ENCODE results near the gene MAPKAPK5. TPM values are rescaled to one million over a fixed set of nuclear protein-coding genes. Genes with fewer than 3 reads are reported as not detected.

The MAPKAPK5 gene
- polyA plus RNA-seq, 1 experiment = 33.5 TPM

DNA sequence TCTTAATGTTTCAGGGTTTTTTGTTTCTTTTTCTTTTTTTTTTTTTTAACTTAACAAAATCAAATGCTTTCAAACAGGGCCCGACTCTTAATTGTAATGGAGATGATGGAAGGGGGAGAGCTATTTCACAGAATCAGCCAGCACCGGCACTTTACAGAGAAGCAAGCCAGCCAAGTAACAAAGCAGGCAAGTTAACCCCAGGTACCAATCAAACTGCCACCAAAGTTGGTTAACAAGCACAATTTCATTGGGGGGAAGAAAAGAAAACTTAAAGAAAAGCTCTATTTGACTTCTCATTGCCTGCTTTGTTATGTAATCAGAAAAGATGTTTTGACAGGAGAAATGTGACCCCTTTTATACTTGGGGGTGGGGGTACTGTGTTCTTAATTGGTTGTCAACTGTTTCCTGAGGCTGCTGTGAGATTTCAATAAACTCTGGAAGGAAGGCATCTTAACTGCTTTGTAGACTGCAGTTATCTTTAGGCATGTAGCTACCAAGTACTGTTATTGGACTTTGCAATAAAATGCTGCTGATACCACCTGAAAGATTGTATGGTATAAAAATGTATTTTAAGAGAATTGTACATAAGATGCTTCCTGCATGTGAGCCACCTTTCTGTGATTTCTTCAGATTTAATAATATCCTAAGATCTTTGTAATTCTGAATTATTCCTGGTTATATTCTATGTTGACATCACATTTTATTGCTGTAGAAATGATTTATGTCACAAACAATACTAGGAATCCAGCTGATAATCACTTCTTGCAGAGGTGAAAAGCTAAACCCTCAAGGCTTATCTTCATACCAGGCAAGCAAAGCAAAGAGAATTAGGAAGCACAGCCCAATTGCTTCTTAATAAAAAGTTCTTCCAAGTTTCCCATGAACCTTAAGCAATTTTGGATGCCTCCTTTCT, 26.9 kb downstream of the MAPKAPK5 start:
- no peak for TF ChIP-seq CTCF (IDR thresholded peaks at IDR 0.05; ENCODE audit: low read depth, low read length)
- Histone ChIP-seq H3K27me3 (ENCODE audit: control insufficient read depth, insufficient read depth, low read length) (no peaks in the 10 kb centered on the region), H3K27ac (ENCODE audit: low read depth, low read length) (no peak overlapping the region), H3K9me3 (ENCODE audit: control insufficient read depth, insufficient read depth, low read length) (no peaks in the 10 kb centered on the region), H3K4me3 (ENCODE audit: low read depth, low read length) (no peak overlapping the region)
- DNase-seq (ENCODE audit: low read depth, low spot score) = no peak
- POLR2A ChIA-PET = no interaction called here
- CTCF ChIA-PET = interaction anchor here (0.5 to 0.6 kb wide), 2 partner anchors 10 to 372 kb away, joined by 4 read pairs; no protein-coding TSS in a partner anchor

GRCh38 chr12:111869671-111870070, 27.6 kb downstream of the MAPKAPK5 start:
- H3K9me3 ChIP-seq (ENCODE audit: control insufficient read depth, insufficient read depth, low read length) = no peaks in the 10 kb centered on the region
- POLR2A ChIA-PET = no interaction called here
- CTCF ChIA-PET = no interaction called here
- no peak for DNase-seq (ENCODE audit: low read depth, low spot score)
- no peak overlapping the region for H3K27ac ChIP-seq (ENCODE audit: low read depth, low read length)
- no peak for TF ChIP-seq CTCF (IDR thresholded peaks at IDR 0.05; ENCODE audit: low read depth, low read length)
- H3K27me3 ChIP-seq (ENCODE audit: control insufficient read depth, insufficient read depth, low read length) = no peaks in the 10 kb centered on the region
- H3K4me3 ChIP-seq (ENCODE audit: low read depth, low read length) = no peak overlapping the region

DNA sequence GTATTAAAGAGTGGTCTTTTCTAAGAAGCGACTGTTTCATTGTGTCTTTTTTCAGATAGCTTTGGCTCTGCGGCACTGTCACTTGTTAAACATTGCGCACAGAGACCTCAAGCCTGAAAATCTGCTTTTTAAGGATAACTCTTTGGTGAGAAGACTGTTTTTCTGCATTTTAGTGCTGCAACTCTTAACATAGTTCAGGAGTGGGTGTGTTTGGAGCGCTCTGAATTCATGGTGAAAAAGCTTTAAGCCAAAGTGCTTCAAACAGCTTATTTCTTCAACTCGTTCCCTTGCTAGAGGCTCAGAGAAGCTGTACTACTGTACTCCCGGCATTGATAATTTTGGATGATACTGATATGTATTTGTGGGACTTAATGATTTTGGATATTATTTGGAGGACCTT, 28.2 kb downstream of the MAPKAPK5 start:
- ChIA-PET CTCF (no interaction called here), POLR2A (no interaction called here)

GRCh38 chr12:111870706-111871105, 28.7 kb downstream of the MAPKAPK5 start:
- DNase-seq (ENCODE audit: low read depth, low spot score) = no peak
- ChIA-PET POLR2A (no interaction called here), CTCF (no interaction called here)
- Histone ChIP-seq H3K27me3 (ENCODE audit: control insufficient read depth, insufficient read depth, low read length) (no peaks in the 10 kb centered on the region), H3K4me3 (ENCODE audit: low read depth, low read length) (no peak overlapping the region), H3K9me3 (ENCODE audit: control insufficient read depth, insufficient read depth, low read length) (no peaks in the 10 kb centered on the region), H3K27ac (ENCODE audit: low read depth, low read length) (no peak overlapping the region)
- TF ChIP-seq CTCF (IDR thresholded peaks at IDR 0.05; ENCODE audit: low read depth, low read length) = no peak

More for the DNA sequence above, 28.2 kb downstream of the MAPKAPK5 start:
- no peak for DNase-seq (ENCODE audit: low read depth, low spot score)
- H3K27ac ChIP-seq (ENCODE audit: low read depth, low read length) = no peak overlapping the region
- H3K27me3 ChIP-seq (ENCODE audit: control insufficient read depth, insufficient read depth, low read length) = no peaks in the 10 kb centered on the region
- H3K4me3 ChIP-seq (ENCODE audit: low read depth, low read length) = no peak overlapping the region
- no peak for TF ChIP-seq CTCF (IDR thresholded peaks at IDR 0.05; ENCODE audit: low read depth, low read length)
- no peaks in the 10 kb centered on the region for H3K9me3 ChIP-seq (ENCODE audit: control insufficient read depth, insufficient read depth, low read length)

DNA sequence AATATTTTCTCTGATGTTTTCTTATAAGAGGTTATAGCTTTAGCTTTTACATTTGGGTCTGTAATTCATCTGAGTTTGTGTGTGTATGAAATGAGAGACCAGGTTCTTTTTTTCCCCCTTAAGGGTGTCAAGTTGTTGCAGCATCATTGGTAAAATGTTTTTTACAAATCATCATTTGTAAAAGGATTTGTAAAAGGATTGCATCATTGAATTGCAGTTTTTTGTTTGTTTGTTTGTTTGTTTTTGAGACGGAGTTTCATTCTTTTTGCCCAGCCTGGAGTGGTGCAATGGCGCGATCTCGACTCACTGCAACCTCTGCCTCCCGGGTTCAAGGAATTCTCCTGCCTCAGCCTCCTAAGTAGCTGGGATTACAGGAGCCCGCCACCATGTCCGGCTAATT, 31.1 kb downstream of the MAPKAPK5 start:
- no peak for DNase-seq (ENCODE audit: low read depth, low spot score)
- Histone ChIP-seq H3K27ac (ENCODE audit: low read depth, low read length) (no peak overlapping the region), H3K9me3 (ENCODE audit: control insufficient read depth, insufficient read depth, low read length) (no peaks in the 10 kb centered on the region), H3K4me3 (ENCODE audit: low read depth, low read length) (no peak overlapping the region), H3K27me3 (ENCODE audit: control insufficient read depth, insufficient read depth, low read length) (no peaks in the 10 kb centered on the region)
- ChIA-PET POLR2A (no interaction called here), CTCF (no interaction called here)
- no peak for TF ChIP-seq CTCF (IDR thresholded peaks at IDR 0.05; ENCODE audit: low read depth, low read length)

All from AG04450 (cell line).